Cerebellar cortex (tissue), 1 donor: ENCODE results near the gene DMAC2L.
"Not testable (repeated sequence)": the region's sequence is repeated elsewhere in the genome, so short reads cannot be mapped to it uniquely, and the experiment has no call there.

Experiments used
- DNase-seq: peaks from one replicate; pipeline ENCODE4 v3.0.0-alpha.2; 2015; ENCODE audit warnings: low spot score

Gene DMAC2L

GRCh38 chr14:50311972-50312733 lies at the start of gene DMAC2L, which contains the start of gene L2HGDH:
Gene DMAC2L (plus strand): TSS chr14:50312324. CDS start chr14:50321488, 9,164 bp downstream.
Gene L2HGDH (minus strand): TSS chr14:50312229. CDS start chr14:50312150, 79 bp downstream.
- peak; percentile 97 for DNase-seq

- no peak for DNase-seq
Measured at GRCh38 chr14:50262865-50263264, 49.3 kb upstream of the DMAC2L start.

- DNase-seq, result no peak
Measured at GRCh38 chr14:50263321-50263720, 48.8 kb upstream of the DMAC2L start.

GRCh38 chr14:50265029-50265428 lies 47.1 kb upstream of the DMAC2L start:
- no peak for DNase-seq

- DNase-seq, result no peak
Measured at GRCh38 chr14:50270932-50271331, 41.2 kb upstream of the DMAC2L start.

GRCh38 chr14:50272498-50272897 lies 39.6 kb upstream of the DMAC2L start:
- no peak for DNase-seq

- no peak for DNase-seq
Measured at GRCh38 chr14:50285861-50286260, 26.3 kb upstream of the DMAC2L start.

GRCh38 chr14:50288146-50288545 lies 24.0 kb upstream of the DMAC2L start:
- no peak for DNase-seq

- DNase-seq, result no peak
Measured at GRCh38 chr14:50290306-50290705, 21.8 kb upstream of the DMAC2L start.

GRCh38 chr14:50299585-50299984 lies 12.5 kb upstream of the DMAC2L start:
- no peak for DNase-seq

GRCh38 chr14:50301914-50302313 lies 10.2 kb upstream of the DMAC2L start:
- no peak for DNase-seq

GRCh38 chr14:50303744-50304471 lies 8.2 kb upstream of the DMAC2L start:
- DNase-seq, result peak; percentile 27

GRCh38 chr14:50308363-50308915 lies 3.7 kb upstream of the DMAC2L start:
- no peak for DNase-seq

- no peak for DNase-seq
Measured at GRCh38 chr14:50310445-50310844, 1.7 kb upstream of the DMAC2L start.

GRCh38 chr14:50311337-50311971 lies 670 bp upstream of the DMAC2L start:
- no peak for DNase-seq

GRCh38 chr14:50312734-50313054 lies 570 bp downstream of the DMAC2L start:
- DNase-seq, result no peak

- not testable (repeated sequence) for DNase-seq
Measured at GRCh38 chr14:50314098-50314497, 2.0 kb downstream of the DMAC2L start.

GRCh38 chr14:50318031-50318626 lies 6.0 kb downstream of the DMAC2L start:
- peak; percentile 71 for DNase-seq

- no peak for DNase-seq
Measured at GRCh38 chr14:50319293-50319692, 7.2 kb downstream of the DMAC2L start.

GRCh38 chr14:50319721-50320120 lies 7.6 kb downstream of the DMAC2L start:
- no peak for DNase-seq

GRCh38 chr14:50320283-50320682 lies 8.2 kb downstream of the DMAC2L start:
- no peak for DNase-seq

GRCh38 chr14:50321009-50321660 lies 9.0 kb downstream of the DMAC2L start:
- DNase-seq, result peak; percentile 89
